Measurements from ENCODE around the gene F3. TPM values are rescaled to one million over a fixed set of nuclear protein-coding genes. Genes with fewer than 3 reads are reported as not detected.

The F3 gene
- polyA plus RNA-seq, 2 donors: 28.7 to 39.1 TPM

GRCh38 chr1:94490556-94490955 lies 51.0 kb downstream of the F3 start:
- Histone ChIP-seq H3K4me1 (ENCODE audit: control insufficient read depth in 2 of 2, insufficient read depth in 2 of 2, low read length in 1 of 2) (no peaks in the 10 kb centered on the region), H3K27me3 (ENCODE audit: control insufficient read depth in 1 of 2, insufficient read depth in 2 of 2, low read length in 2 of 2) (no peaks in the 10 kb centered on the region), H3K36me3 (ENCODE audit: control insufficient read depth in 2 of 2, insufficient read depth in 2 of 2, low read length in 1 of 2) (peaks cover 0 to 2% of the 10 kb centered on the region in 2 donors), H3K9me3 (ENCODE audit: control insufficient read depth in 2 of 2, insufficient read depth in 1 of 2, low read depth in 1 of 2, low read length in 1 of 2) (no peaks in the 10 kb centered on the region), H3K4me3 (ENCODE audit: low read depth in 1 of 2, low read length in 2 of 2) (no peak overlapping the region), H3K27ac (ENCODE audit: low read depth in 2 of 2, low read length in 1 of 2) (no peak overlapping the region)
- WGBS, 2 donors: 71 to 78% methylated on average over 2 of the region's 2 CpGs

- Histone ChIP-seq H3K9me3 (ENCODE audit: control insufficient read depth in 2 of 2, insufficient read depth in 1 of 2, low read depth in 1 of 2, low read length in 1 of 2) (no peaks in the 10 kb centered on the region), H3K36me3 (ENCODE audit: control insufficient read depth in 2 of 2, insufficient read depth in 2 of 2, low read length in 1 of 2) (no peaks in the 10 kb centered on the region), H3K4me3 (ENCODE audit: low read depth in 1 of 2, low read length in 2 of 2) (no peak overlapping the region), H3K27ac (ENCODE audit: low read depth in 2 of 2, low read length in 1 of 2) (no peak overlapping the region), H3K4me1 (ENCODE audit: control insufficient read depth in 2 of 2, insufficient read depth in 2 of 2, low read length in 1 of 2) (no peaks in the 10 kb centered on the region), H3K27me3 (ENCODE audit: control insufficient read depth in 1 of 2, insufficient read depth in 2 of 2, low read length in 2 of 2) (no peaks in the 10 kb centered on the region)
- 90% methylated on average over 5 of the region's 5 CpGs for WGBS, 2 donors
Measured at GRCh38 chr1:94486990-94487389, 54.6 kb downstream of the F3 start.

GRCh38 chr1:94481473-94481933 lies 60.1 kb downstream of the F3 start:
- H3K27ac ChIP-seq (ENCODE audit: low read depth in 2 of 2, low read length in 1 of 2): no peak overlapping the region
- 9% methylated on average over 4 of the region's 4 CpGs for WGBS, 2 donors
- H3K4me3 ChIP-seq (ENCODE audit: low read depth in 1 of 2, low read length in 2 of 2): no peak overlapping the region
- H3K36me3 ChIP-seq (ENCODE audit: control insufficient read depth in 2 of 2, insufficient read depth in 2 of 2, low read length in 1 of 2): peaks cover 0 to 3% of the 10 kb centered on the region in 2 donors
- H3K27me3 ChIP-seq (ENCODE audit: control insufficient read depth in 1 of 2, insufficient read depth in 2 of 2, low read length in 2 of 2): no peaks in the 10 kb centered on the region
- no peaks in the 10 kb centered on the region for H3K9me3 ChIP-seq (ENCODE audit: control insufficient read depth in 2 of 2, insufficient read depth in 1 of 2, low read depth in 1 of 2, low read length in 1 of 2)
- no peaks in the 10 kb centered on the region for H3K4me1 ChIP-seq (ENCODE audit: control insufficient read depth in 2 of 2, insufficient read depth in 2 of 2, low read length in 1 of 2)

- 88 to 90% methylated on average over 3 of the region's 3 CpGs for WGBS, 2 donors
Measured at GRCh38 chr1:94479682-94480081, 61.9 kb downstream of the F3 start.

More at GRCh38 chr1:94479682-94480081, 61.9 kb downstream of the F3 start:
- H3K36me3 ChIP-seq (ENCODE audit: control insufficient read depth in 2 of 2, insufficient read depth in 2 of 2, low read length in 1 of 2): peaks cover 0 to 5% of the 10 kb centered on the region in 2 donors
- no peaks in the 10 kb centered on the region for H3K9me3 ChIP-seq (ENCODE audit: control insufficient read depth in 2 of 2, insufficient read depth in 1 of 2, low read depth in 1 of 2, low read length in 1 of 2)
- no peak overlapping the region for H3K27ac ChIP-seq (ENCODE audit: low read depth in 2 of 2, low read length in 1 of 2)
- H3K4me1 ChIP-seq (ENCODE audit: control insufficient read depth in 2 of 2, insufficient read depth in 2 of 2, low read length in 1 of 2): no peaks in the 10 kb centered on the region
- H3K27me3 ChIP-seq (ENCODE audit: control insufficient read depth in 1 of 2, insufficient read depth in 2 of 2, low read length in 2 of 2): no peaks in the 10 kb centered on the region
- no peak overlapping the region for H3K4me3 ChIP-seq (ENCODE audit: low read depth in 1 of 2, low read length in 2 of 2)

Other genes starting within 250 kb of the F3 start
- 10 to 100 TPM; 12.6 to 17.7 TPM for gene ABCD3, start 123.4 kb downstream of the F3 start, polyA plus RNA-seq

All from esophagus (tissue), 2 donors.